ENCODE results near the gene PDE4B.

The PDE4B gene

DNA sequence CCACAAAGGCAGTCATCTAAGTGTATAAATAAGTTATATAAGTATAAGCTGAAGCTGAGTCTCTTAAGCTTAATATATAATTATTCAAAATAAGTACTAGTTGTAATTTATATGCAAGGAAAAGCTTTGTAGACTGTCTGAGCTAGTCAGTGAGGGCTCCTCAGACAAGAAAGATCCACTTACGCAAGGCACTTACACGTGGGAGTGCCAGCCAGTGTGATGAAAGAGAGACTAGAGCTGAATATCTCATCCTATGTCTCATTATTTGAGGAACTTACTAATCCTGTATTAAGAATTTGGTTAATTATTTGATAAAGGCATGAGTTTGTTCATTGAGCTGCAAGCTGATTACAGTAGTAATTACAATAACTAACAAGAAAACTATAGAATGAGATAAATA, 146.9 kb downstream of the PDE4B start:
- no peaks in the 10 kb centered on the region for H3K4me1 ChIP-seq (ENCODE audit: insufficient read depth, low read length)
- no peak overlapping the region for H3K4me3 ChIP-seq (ENCODE audit: low read length)
- no peaks in the 10 kb centered on the region for H3K27me3 ChIP-seq (ENCODE audit: insufficient read depth, low read length)
- no peaks in the 10 kb centered on the region for H3K36me3 ChIP-seq (ENCODE audit: insufficient read depth, low read depth, low read length)
- H3K27ac ChIP-seq (ENCODE audit: low read length), result no peak overlapping the region
- H3K9ac ChIP-seq (ENCODE audit: low read depth, low read length), result no peak overlapping the region
- H3K9me3 ChIP-seq (ENCODE audit: insufficient read depth, low read depth, low read length), result no peaks in the 10 kb centered on the region

DNA sequence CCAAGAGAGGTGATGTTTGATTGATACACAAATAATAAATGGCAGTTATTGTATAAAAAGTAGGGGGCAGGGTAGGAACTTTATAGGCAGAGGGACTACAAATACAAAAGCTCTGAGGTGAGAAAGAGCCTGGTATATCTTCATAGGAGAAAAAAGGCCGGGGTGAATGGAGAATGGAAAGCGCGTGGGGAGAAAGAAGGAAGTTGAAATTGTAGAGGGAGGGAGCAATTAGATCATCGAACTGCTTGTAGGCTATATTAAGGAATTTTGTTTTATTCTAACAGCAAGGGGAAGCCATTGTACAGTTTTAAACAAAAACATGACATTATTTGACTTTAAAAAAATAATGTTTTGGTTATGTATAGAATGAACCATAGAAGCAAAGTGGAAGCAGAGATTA, 147.4 kb downstream of the PDE4B start:
- Histone ChIP-seq H3K9ac (ENCODE audit: low read depth, low read length) (no peak overlapping the region), H3K4me1 (ENCODE audit: insufficient read depth, low read length) (no peaks in the 10 kb centered on the region), H3K36me3 (ENCODE audit: insufficient read depth, low read depth, low read length) (no peaks in the 10 kb centered on the region)

DNA sequence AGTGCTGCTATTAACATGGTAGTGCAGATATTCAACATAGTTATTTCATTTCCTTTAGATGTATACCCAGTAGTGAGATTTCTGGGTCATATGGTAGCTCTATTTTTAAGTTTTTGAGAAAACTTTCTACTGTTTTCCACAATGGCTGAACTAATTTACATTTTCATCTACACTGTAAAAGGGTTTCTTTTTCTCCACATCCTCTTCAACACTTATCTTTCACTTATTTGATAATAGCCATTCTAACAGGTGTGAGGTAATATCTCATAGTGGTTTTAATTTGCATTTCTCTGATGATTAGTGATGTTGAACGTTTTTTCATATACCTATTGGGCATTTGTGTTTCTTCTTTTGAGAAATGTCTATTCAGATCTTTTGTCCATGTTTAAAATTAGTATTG, 149.8 kb downstream of the PDE4B start:
- Histone ChIP-seq H3K4me1 (ENCODE audit: insufficient read depth, low read length) (no peaks in the 10 kb centered on the region), H3K27me3 (ENCODE audit: insufficient read depth, low read length) (no peaks in the 10 kb centered on the region), H3K27ac (ENCODE audit: low read length) (no peak overlapping the region), H3K9ac (ENCODE audit: low read depth, low read length) (no peak overlapping the region), H3K4me3 (ENCODE audit: low read length) (no peak overlapping the region), H3K9me3 (ENCODE audit: insufficient read depth, low read depth, low read length) (no peaks in the 10 kb centered on the region), H3K36me3 (ENCODE audit: insufficient read depth, low read depth, low read length) (no peaks in the 10 kb centered on the region)

More for the DNA sequence above, 147.4 kb downstream of the PDE4B start:
- Histone ChIP-seq H3K27me3 (ENCODE audit: insufficient read depth, low read length) (no peaks in the 10 kb centered on the region), H3K9me3 (ENCODE audit: insufficient read depth, low read depth, low read length) (no peaks in the 10 kb centered on the region), H3K4me3 (ENCODE audit: low read length) (no peak overlapping the region), H3K27ac (ENCODE audit: low read length) (no peak overlapping the region)

DNA sequence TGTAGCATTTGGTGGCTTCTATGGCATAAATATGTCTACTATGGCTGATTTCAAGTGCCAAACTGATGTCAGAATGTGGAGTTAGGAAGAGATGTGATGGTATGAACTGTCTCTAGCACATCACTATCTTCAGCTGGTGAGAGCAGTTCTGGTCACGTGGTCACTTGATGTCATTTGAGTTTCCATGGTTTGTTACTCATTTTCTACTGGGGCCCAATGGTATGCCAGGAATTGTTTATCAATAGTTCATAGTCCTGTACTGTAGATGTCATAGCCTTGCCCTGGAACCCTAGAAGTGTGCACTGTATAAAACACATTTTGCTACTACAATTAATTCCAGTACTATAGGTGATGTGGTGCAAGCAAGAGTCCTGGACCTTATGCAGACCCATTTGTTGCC, 153.7 kb downstream of the PDE4B start:
- Histone ChIP-seq H3K9ac (ENCODE audit: low read depth, low read length) (no peak overlapping the region), H3K27ac (ENCODE audit: low read length) (no peak overlapping the region), H3K4me1 (ENCODE audit: insufficient read depth, low read length) (no peaks in the 10 kb centered on the region), H3K36me3 (ENCODE audit: insufficient read depth, low read depth, low read length) (no peaks in the 10 kb centered on the region), H3K27me3 (ENCODE audit: insufficient read depth, low read length) (no peaks in the 10 kb centered on the region), H3K9me3 (ENCODE audit: insufficient read depth, low read depth, low read length) (no peaks in the 10 kb centered on the region), H3K4me3 (ENCODE audit: low read length) (no peak overlapping the region)

DNA sequence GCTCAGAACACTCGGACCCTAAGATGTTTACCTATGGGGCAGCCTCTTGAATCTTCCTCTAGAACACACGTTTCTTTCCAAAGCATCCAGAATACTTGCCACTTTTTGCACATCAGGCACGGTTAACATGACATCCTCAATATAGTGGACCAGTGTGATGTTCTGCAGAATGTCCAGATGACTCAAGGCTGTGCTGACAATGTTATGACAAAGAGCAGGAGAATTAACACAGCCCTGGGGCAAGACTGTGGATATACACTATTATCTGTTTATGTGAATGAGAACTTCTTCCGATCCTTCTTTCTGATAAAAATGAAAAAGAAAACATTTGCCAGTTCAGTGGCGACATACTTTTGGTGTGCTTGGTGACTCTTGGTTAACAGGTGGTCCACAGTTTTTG, 154.3 kb downstream of the PDE4B start:
- no peak overlapping the region for H3K27ac ChIP-seq (ENCODE audit: low read length)
- no peak overlapping the region for H3K9ac ChIP-seq (ENCODE audit: low read depth, low read length)
- H3K36me3 ChIP-seq (ENCODE audit: insufficient read depth, low read depth, low read length), result no peaks in the 10 kb centered on the region

DNA sequence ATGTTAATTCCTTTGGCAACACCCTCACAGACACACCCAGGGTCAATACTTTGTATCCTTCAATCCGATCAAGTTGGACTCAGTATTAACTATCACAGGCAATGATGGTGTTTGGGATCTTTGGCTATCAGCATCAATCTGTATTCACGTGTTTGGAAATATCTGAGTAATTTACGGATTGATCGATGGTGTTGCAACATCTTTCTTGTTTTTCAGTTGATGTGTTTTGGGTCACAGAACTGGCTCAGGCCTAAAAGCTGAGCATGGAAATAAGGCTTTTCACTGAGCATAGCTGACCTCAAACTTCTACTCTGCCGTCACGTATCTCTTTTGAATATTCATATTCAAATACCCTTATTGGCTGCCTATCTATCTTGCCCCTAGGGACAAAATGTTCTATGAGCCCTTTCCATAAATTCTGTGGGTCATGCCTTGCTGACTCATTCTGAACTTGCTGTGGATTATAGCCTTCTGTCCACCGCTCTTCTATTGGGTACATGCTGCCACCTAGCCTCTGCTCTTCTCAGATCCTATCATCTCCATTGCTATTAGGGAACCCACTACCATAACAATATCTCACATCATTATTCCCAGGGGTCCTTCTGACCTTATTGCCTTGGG, 156.0 kb downstream of the PDE4B start:
- H3K36me3 ChIP-seq (ENCODE audit: insufficient read depth, low read depth, low read length), result no peaks in the 10 kb centered on the region
- no peak overlapping the region for H3K27ac ChIP-seq (ENCODE audit: low read length)
- H3K4me1 ChIP-seq (ENCODE audit: insufficient read depth, low read length), result no peaks in the 10 kb centered on the region
- H3K4me3 ChIP-seq (ENCODE audit: low read length), result no peak overlapping the region
- H3K9me3 ChIP-seq (ENCODE audit: insufficient read depth, low read depth, low read length), result no peaks in the 10 kb centered on the region
- H3K9ac ChIP-seq (ENCODE audit: low read depth, low read length), result no peak overlapping the region
- no peaks in the 10 kb centered on the region for H3K27me3 ChIP-seq (ENCODE audit: insufficient read depth, low read length)

More for the DNA sequence above, 154.3 kb downstream of the PDE4B start:
- no peak overlapping the region for H3K4me3 ChIP-seq (ENCODE audit: low read length)
- H3K9me3 ChIP-seq (ENCODE audit: insufficient read depth, low read depth, low read length), result no peaks in the 10 kb centered on the region
- H3K4me1 ChIP-seq (ENCODE audit: insufficient read depth, low read length), result no peaks in the 10 kb centered on the region
- no peaks in the 10 kb centered on the region for H3K27me3 ChIP-seq (ENCODE audit: insufficient read depth, low read length)

DNA sequence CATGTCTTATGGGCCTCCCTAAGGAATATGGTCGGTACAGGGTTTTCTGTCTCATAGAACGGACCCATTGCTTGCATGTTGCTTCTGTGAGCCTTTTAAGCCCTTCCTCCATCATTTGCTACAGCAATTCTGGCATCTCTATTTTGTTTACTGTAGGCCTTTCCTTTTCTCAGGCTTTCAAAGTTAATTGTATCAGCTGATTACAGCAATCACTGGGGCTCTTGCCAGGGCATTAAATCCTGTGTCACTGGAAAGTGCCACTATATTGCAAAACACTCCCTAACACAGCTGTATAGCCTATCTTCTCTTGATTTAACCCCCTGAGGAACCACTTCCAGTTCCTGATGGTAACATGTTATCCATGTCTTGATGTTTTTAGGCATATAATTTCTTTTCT, 156.5 kb downstream of the PDE4B start:
- Histone ChIP-seq H3K36me3 (ENCODE audit: insufficient read depth, low read depth, low read length) (no peaks in the 10 kb centered on the region), H3K9ac (ENCODE audit: low read depth, low read length) (no peak overlapping the region), H3K4me3 (ENCODE audit: low read length) (no peak overlapping the region), H3K9me3 (ENCODE audit: insufficient read depth, low read depth, low read length) (no peaks in the 10 kb centered on the region), H3K4me1 (ENCODE audit: insufficient read depth, low read length) (no peaks in the 10 kb centered on the region), H3K27me3 (ENCODE audit: insufficient read depth, low read length) (no peaks in the 10 kb centered on the region), H3K27ac (ENCODE audit: low read length) (no peak overlapping the region)

DNA sequence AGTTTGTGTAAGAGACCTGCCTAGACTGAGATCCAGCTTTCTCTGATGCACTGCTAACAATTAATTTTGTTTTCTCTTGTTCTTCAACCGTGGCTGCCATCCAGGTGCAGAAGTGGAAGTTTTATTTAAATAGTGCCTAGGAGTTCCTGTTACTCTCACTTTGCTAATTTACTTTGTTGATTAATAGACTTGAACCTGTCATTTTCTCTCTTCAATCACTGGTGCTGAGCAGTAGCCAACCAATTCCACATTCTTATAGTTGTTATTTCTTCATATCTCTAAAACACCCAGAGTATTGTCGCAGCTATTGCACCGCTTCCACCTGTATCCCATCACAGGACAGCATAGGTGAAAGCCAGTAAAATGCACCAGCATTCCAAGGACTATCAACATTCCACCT, 157.2 kb downstream of the PDE4B start:
- H3K4me1 ChIP-seq (ENCODE audit: insufficient read depth, low read length), result no peaks in the 10 kb centered on the region
- H3K9ac ChIP-seq (ENCODE audit: low read depth, low read length), result no peak overlapping the region
- no peak overlapping the region for H3K4me3 ChIP-seq (ENCODE audit: low read length)
- H3K27ac ChIP-seq (ENCODE audit: low read length), result no peak overlapping the region
- H3K9me3 ChIP-seq (ENCODE audit: insufficient read depth, low read depth, low read length), result no peaks in the 10 kb centered on the region
- H3K27me3 ChIP-seq (ENCODE audit: insufficient read depth, low read length), result no peaks in the 10 kb centered on the region
- no peaks in the 10 kb centered on the region for H3K36me3 ChIP-seq (ENCODE audit: insufficient read depth, low read depth, low read length)

DNA sequence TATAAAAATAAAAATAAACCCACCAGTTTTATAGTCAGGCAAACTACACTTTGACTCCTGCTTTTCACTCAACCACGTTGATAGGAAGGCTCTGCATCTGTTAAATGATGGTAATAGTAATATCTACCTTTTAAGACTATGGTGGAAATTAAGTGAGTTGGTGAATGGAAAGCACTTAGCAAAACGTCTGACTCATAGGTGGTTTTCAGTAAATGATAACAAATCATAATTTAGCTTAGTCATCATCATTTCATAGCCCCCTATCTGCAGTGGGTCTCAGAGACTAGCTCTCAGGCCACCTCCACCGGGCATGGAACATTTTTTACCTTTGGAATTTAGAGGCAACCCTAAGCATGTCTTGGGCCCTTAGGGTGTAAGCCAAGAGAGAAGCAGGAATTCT, 160.0 kb downstream of the PDE4B start:
- no peaks in the 10 kb centered on the region for H3K4me1 ChIP-seq (ENCODE audit: insufficient read depth, low read length)
- no peaks in the 10 kb centered on the region for H3K9me3 ChIP-seq (ENCODE audit: insufficient read depth, low read depth, low read length)
- no peaks in the 10 kb centered on the region for H3K36me3 ChIP-seq (ENCODE audit: insufficient read depth, low read depth, low read length)
- no peak overlapping the region for H3K27ac ChIP-seq (ENCODE audit: low read length)
- no peaks in the 10 kb centered on the region for H3K27me3 ChIP-seq (ENCODE audit: insufficient read depth, low read length)
- H3K9ac ChIP-seq (ENCODE audit: low read depth, low read length), result no peak overlapping the region
- no peak overlapping the region for H3K4me3 ChIP-seq (ENCODE audit: low read length)

DNA sequence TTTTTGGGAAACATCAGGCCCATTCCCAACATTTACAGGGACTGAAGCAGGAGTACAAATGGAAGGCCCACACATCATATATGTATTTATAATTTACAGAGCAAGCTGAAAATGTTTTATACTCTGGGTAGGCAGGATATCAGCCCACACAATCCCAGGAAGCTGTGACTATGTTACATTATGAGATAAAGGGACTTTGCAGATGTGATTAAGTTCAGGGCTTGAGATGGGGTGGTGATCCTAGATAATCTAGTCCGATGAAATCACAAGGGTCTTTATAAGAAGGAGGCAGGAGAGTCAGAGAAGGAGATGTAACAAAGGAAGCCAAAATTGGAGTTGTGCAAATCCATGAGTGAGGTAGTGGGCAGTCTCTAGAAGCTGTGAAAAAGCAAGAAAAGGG, 160.5 kb downstream of the PDE4B start:
- no peaks in the 10 kb centered on the region for H3K9me3 ChIP-seq (ENCODE audit: insufficient read depth, low read depth, low read length)
- no peak overlapping the region for H3K9ac ChIP-seq (ENCODE audit: low read depth, low read length)
- no peak overlapping the region for H3K4me3 ChIP-seq (ENCODE audit: low read length)
- H3K36me3 ChIP-seq (ENCODE audit: insufficient read depth, low read depth, low read length), result no peaks in the 10 kb centered on the region
- H3K4me1 ChIP-seq (ENCODE audit: insufficient read depth, low read length), result no peaks in the 10 kb centered on the region
- H3K27me3 ChIP-seq (ENCODE audit: insufficient read depth, low read length), result no peaks in the 10 kb centered on the region
- no peak overlapping the region for H3K27ac ChIP-seq (ENCODE audit: low read length)

DNA sequence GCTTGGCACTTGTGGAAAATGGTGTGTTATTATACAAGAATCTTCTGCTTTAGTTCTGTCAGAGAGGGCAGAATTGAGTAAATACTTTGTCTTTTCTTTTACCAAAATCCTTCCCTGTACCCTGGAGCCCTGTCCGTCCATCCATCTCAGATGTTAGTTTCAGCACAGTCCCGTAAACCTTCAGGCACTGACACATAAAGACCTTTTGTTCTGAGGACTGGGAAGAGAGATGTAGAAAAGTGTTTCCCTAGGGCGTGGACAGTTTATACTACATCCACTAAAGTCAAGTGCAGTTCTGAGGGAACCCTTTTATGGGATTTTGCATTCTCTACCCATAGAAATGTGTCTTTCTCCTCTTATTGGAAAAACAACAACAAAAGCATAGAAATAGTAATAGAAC, 162.4 kb downstream of the PDE4B start:
- no peak overlapping the region for H3K27ac ChIP-seq (ENCODE audit: low read length)
- no peaks in the 10 kb centered on the region for H3K4me1 ChIP-seq (ENCODE audit: insufficient read depth, low read length)
- H3K4me3 ChIP-seq (ENCODE audit: low read length), result no peak overlapping the region
- H3K9ac ChIP-seq (ENCODE audit: low read depth, low read length), result no peak overlapping the region
- H3K9me3 ChIP-seq (ENCODE audit: insufficient read depth, low read depth, low read length), result no peaks in the 10 kb centered on the region
- H3K27me3 ChIP-seq (ENCODE audit: insufficient read depth, low read length), result no peaks in the 10 kb centered on the region
- no peaks in the 10 kb centered on the region for H3K36me3 ChIP-seq (ENCODE audit: insufficient read depth, low read depth, low read length)

DNA sequence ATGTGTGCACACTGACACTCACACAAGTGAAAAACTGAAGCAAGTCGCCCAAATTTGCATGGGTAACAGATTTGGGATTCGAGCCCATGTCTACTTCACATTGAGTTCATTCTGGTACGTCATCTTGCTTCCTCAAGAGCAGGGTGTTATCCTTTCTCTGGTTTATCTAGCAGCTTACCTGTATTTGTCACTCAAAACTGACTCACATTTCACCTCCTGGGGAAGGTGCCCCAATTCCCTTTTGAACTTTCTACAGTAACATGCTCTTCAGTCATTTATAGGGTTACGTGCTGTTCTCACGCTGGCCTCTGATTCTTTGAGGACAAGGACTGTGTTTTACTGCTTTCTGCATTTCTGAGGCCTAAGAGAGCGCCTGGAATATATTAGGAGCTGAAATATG, 162.8 kb downstream of the PDE4B start:
- Histone ChIP-seq H3K4me1 (ENCODE audit: insufficient read depth, low read length) (no peaks in the 10 kb centered on the region), H3K9ac (ENCODE audit: low read depth, low read length) (no peak overlapping the region), H3K27me3 (ENCODE audit: insufficient read depth, low read length) (no peaks in the 10 kb centered on the region), H3K9me3 (ENCODE audit: insufficient read depth, low read depth, low read length) (no peaks in the 10 kb centered on the region), H3K4me3 (ENCODE audit: low read length) (no peak overlapping the region), H3K27ac (ENCODE audit: low read length) (no peak overlapping the region), H3K36me3 (ENCODE audit: insufficient read depth, low read depth, low read length) (no peaks in the 10 kb centered on the region)
